SHP77 (cell line): Measurements from ENCODE around the gene HSD17B7.
A peak's percentile ranks its signal among the peaks of the same experiment; 100 is the strongest.
"Not testable (repeated sequence)": the region's sequence is repeated elsewhere in the genome, so short reads cannot be mapped to it uniquely, and the experiment has no call there.

Experiments
- DNase-seq, 2 experiments: peaks; one replicate each; lab custom pipeline; 2025; lab: John Stamatoyannopoulos, UW

The HSD17B7 gene, protein sequence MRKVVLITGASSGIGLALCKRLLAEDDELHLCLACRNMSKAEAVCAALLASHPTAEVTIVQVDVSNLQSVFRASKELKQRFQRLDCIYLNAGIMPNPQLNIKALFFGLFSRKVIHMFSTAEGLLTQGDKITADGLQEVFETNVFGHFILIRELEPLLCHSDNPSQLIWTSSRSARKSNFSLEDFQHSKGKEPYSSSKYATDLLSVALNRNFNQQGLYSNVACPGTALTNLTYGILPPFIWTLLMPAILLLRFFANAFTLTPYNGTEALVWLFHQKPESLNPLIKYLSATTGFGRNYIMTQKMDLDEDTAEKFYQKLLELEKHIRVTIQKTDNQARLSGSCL

DNA sequence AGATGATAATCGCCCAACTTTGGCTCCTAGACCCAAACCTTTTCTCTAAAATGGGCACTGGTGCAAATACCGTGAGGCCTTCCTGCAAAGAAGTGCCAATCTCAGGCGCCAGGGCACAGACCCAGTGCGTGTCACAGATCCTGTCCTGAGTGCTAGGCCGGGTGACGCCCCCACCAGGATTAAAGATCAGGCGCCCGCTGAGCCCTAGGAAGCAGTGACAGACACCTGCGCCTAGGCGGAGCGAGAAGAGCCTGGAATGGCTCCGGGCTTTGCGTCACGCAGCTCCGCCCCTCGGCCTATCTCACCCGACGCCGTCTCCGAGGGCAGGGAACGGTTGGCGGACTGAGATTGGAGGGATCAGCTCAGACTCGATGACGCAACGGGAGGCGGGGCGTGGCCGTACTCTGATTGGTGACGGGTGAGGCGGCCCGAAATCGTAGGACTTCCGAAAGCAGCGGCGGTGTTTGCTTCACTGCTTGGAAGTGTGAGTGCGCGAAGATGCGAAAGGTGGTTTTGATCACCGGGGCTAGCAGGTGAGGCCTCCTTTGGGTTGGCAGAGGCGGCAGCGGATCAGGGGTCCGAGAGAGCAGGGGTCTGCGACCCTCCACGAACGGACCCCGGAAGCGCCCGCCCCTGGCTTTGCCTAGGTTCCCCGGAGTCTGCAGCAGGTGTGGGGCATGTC, at the start of gene HSD17B7:
HSD17B7 (plus strand) TSS at position 400 of the 682 bp plus-strand sequence; CDS start at position 499, 99 bp downstream.
- DNase-seq = peak; percentile 86 to 88

DNA sequence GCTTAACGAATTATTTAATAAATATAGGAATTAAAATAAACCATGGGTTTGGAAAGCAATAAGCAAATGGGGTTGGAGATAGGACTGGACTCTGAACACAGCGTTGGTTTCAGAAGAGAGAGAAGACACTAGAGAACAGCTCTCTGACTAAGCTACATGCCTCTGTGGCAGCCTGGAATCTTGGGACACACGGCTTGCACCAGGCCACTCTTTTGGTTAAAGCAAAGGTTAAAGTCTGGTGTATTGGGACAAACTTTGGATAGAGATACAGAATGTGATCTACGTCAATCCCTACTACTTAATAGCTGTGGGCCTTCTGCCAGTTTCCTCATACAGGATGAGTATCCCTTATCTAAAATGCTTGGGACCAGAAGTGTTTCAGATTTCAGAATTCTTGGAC, 49.7 kb upstream of the HSD17B7 start:
- no peak for DNase-seq

DNA sequence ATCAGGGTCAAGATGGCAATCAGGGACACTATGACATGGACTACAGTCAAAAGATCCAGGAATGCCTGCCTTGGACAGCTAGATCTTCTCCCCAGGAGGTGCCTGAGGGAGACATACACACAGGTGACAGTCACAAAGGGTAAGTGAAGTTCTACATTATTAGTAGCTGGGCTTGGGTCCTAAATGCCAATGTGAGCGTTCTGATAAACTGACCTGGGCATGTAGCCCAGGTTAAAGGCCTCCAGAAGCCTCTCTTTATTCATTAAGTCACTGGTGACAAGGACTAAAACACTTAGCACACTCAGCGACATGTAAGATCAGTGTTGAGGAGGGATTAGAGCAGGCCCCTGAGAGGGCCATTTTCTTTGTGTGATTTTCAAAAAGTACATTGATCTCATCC, 48.9 kb upstream of the HSD17B7 start:
- DNase-seq = no peak

DNA sequence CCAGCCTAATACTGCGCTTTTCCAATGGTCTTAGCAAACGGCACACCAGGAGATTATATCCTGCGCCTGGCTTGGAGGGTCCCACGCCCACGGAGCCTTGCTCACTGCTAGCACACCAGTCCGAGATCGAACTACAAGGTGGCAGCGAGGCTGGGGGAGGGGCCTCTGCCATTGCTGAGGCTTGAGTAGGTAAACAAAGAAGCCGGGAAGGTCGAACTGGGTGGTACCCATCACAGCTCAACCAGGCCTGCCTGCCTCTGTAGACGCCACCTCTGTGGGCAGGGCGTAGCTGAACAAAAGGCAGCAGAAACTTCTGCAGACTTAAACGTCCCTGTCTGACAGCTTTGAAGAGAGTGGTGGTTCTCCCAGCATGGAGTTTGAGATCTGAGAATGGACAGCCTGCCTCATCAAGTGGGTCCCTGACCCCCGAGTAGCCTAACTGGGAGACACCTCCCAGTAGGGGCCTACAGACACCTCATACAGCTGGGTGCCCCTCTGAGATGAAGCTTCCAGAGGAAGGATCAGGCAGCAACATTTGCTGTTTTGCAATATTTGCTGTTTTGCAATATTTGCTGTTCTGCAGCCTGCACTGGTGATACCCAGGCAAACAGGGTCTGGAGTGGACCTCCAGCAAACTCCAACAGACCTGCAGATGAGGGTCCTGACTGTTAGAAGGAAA, 44.1 kb upstream of the HSD17B7 start:
- not testable (repeated sequence) for DNase-seq

DNA sequence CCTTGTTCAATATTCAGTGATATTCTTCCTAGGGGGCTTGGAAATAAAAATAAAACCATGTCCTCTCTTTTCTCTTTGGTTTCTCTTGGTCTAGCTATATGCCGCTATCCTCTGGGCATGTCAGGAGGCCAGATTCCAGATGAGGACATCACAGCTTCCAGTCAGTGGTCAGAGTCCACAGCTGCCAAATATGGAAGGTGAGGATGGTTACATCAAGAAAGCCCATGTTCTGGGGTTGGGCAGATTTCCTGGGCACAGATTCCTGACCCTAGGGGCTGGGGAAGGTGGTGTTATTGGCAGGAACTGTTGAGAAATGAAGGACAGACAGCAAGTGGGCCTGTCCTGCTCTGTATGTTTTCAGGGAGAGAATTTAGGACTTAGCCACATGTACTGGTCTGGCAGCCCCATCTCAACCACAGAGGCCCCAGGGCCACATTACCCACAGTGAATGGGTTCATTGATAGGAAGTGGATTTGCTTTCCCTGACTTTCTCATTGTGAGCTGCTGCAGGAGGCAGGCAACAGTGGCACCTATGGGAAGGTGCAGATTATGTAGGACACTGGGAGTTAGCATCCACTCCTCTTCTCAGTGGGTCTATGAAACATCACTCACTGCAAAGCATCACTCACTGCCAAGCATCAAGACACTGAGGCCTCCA, 37.4 kb upstream of the HSD17B7 start:
- DNase-seq = no peak

DNA sequence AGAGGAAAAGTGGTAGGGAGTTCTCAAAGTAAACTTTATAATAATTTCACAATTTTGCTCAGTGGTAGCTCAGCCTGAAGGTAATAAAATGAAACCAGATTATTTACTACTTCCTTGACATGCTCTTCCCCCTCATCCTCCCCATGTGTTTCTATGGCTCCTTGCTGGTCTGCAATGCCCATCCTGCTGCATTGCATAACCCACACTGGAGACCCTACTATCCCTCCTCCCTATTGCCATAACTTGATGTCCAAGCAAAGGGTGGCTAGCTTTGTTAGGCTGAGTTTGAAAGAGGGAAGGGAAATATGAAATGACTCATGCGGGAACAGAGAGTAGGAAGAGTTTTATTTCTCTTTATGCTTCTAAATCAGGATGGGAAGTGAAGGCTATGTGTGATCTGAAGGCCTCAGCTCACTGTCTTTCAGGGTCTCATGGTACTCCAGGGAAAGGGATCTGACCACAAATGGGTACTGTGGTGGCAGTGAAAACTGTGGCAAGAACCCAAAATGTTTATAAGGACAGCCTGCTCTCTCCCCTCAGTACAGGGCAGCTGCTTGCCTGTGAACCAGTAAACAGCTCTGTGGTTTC, 36.4 kb upstream of the HSD17B7 start:
- DNase-seq = no peak

DNA sequence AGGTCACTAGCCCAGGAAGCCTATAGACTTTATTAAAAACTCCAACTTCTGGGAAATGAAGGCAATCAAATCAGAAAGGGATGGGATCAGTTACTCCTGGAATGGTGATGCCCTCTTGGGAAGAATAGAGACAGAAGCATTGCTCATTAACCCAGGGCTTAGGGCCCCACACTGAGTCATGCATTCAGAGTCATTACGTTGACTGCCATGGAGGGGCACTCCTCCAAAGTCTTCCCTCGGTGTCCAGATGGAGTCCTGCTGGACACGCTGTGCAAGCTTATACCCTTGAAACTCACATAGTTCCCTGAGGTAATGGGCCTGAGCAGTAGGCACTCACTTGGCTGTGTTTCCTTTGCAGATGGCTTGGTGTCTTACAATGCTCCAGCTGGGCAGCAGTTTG, 35.2 kb upstream of the HSD17B7 start:
- no peak for DNase-seq

DNA sequence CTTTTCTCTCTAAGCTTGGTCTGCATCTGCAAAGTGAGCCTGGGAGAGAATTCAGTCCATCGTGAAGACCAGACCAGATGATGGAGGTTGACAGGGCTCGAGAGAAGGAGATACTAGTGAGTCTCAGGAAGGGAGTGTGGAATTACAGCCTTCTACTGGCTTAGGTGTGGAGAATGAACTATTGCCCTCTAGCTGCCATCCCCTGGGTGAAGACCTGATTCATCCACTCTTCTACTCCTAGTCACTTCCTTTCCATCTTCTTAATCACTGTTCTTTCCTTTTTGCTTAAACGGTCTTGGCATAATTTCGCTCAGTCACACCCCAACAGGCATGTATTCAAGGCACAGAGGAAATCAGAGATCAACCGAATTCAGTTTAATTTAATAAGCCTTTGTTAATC, 34.0 kb upstream of the HSD17B7 start:
- no peak for DNase-seq

DNA sequence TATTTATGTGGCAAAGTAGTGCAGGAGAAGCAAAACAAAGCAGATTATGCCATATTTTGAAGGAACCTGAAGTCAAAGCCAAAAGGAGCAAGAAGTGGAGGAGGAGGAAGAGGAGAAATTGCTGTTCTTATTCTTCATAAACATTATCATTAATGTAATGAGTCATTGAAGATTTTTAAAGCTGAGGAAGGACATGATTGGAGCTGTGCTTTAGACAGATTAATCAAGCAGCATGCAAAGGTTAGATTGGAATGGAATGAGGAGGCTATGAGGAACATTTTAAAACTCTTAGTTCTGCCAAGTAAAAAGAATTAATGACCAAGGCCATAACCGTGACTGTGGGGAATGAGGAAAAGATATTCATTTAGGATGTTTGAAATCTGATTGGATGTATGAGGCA, 33.0 kb upstream of the HSD17B7 start:
- DNase-seq = no peak

DNA sequence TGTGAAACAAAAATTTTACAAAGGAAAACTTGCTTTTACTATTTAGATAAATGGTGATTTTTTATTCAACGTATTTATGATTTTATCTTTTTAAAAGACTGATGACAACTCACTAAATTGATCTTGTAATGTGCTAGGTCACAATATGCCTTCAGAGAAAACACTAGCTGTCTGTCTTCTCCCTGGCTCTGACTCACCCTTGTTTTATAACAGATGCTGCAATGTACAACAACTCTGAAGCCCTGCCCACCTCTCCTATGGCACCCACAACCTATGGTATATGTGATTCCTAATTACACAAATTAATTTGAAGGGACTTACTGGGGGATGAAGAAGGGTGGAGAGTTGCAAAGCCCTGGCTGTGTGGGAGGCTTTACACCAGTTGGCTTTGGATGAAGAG, 24.7 kb upstream of the HSD17B7 start:
- DNase-seq = no peak

DNA sequence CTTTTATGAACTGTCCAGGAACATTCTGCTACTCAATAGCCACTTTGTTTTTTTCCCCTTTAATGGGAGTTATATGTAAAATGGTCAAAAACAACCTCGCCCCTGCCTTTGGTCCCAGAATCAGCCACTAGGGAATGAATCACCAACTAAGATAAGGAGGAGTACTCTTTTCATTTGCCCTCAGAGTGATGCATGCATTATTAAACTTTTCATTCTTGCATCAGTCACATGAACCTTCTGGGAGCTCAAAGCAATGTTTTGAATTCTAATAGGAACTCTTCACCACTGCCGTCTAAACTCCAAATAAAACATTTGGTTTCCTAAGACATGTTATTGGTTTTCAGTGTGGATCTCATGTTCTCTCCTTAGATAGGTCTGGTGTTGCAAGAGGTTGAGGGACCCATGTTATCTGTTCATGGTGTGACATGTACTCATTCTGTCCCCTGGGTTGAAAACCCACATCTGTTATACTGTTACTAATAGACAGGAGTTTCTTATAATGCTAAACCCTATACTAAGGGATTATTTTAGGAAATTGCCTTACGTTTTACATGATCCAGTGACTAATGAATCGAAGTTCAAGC, 17.8 kb upstream of the HSD17B7 start:
- no peak for DNase-seq

DNA sequence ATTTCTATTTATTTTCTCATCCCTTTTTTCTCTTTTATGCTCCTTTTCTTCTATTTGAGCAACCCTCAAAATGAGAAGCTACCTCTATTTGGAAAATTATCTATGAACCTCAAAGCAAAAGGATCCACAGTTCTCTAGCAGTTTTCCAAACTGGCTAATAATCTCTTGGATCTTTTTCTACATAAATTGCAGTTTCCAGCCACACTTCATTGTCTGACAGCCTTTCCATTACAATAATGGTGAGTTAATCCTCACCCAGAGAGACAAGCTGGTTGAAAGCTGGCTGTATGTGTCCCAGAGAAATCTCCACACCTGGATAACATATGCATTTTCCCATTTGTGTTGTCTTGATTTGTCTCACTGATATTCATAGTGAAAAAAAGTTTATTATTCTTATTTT, 16.5 kb upstream of the HSD17B7 start:
- no peak for DNase-seq

DNA sequence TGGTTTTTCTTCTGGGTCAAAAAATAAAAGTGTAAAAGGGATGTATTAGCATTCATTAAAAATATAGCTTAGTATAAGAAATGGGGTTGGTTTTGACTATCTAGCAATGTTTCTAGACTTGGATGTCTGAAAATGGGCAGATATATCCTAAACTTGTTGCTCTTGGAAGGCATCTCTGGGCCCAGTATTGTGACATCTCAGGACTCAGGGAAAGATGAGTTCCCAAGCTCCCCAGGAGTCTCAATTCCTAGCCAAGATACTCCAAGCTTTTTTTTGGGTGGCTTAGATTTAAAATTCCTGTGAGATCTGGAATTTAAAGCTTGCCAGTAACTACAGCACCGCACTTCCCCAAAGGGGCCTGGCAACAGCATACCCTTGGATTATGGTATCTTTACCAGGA, 11.5 kb upstream of the HSD17B7 start:
- no peak for DNase-seq

DNA sequence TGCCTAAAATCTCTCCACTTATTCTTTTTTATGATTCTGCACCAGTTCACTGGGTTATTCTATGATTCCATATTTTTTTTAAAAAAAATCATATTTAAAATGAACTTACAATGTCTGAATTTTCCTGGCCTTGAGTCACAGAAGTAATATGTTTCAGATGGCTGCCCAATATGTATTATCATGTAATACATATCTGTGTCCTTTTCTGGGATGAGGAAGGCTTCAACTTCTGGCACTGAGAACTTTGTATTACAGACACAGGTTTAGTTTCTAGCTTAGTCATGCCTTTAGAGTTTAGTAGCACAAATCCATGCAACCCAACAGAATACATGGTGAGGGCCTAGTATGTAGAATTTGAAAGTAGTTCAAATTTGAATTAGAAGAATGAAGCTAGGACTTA, 7.8 kb upstream of the HSD17B7 start:
- no peak for DNase-seq

DNA sequence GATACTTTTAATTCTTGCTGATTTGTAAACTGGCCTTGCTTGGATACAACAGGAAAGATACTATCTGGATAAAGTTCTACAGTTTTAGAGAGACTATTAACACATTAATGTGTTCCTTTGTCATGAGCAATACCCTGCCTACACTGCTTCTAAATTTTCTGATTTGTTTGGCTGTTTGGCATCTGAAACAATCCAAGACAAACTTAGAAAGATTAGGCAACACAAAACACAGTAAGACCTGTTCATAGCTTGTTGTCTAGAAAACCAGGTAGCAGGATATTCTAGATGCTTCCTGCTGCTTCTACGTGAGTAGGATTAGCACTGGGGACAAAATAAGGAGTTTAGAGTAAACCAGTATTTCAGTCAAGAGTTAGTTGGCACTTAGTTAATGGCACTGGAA, 5.6 kb upstream of the HSD17B7 start:
- DNase-seq = not testable (repeated sequence)

DNA sequence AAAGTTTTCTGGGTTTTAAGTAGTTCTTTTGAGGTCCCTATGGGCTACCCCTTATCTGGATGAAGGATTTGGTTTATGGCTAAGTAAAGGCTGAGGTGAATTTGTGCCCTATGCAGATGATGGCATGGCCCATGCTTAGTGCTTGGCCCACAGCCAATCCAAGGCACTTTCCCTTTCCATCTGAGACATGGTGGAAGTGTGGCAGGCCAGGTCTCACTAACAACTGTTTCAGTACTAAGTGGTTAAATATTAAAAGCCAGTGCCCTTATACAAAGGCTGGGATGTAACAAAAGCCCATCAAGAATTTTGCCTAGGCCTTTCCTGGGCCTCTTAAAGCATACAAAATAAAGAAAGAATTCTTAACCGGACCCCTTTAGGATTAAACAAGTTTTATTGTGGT, 1.7 kb upstream of the HSD17B7 start:
- not testable (repeated sequence) for DNase-seq

DNA sequence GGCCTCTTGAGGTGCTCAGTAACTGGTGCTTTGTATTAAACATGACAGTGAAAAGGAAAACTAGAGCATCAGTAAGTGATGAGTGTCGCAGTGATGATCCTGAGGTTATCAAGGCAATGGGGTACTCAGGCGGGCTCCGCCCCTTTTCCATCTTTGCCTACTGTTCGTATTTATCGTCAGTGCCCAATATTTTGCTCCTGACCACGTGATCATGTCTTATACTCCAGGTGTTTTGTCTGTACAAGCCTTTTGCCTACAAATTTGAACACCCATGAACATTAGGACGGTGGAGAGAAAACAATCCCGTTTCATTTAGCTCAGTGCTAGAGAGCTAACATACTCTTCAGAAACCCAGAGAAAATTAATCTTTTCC, 469 bp downstream of the HSD17B7 start:
- peak; percentile 10 to 36 for DNase-seq

DNA sequence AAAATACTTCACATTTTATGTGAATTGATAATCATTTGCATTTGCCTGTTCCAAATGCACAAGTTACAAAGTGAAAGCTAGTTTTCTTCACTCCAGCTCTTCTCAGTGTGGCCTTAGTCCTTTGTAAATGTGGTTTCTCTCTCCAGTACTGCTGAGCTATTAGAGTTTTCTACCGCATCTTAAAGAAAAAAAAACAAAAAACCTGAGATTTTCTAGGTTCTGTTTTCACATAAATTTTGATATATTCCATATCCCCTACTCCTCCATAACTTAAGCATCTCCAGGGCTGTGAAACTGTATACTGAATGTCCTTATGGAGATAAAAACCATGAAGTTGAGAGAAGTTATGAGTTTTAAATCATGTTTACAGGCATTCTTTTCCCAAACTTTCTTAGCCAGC, 3.8 kb downstream of the HSD17B7 start:
- not testable (repeated sequence) for DNase-seq

DNA sequence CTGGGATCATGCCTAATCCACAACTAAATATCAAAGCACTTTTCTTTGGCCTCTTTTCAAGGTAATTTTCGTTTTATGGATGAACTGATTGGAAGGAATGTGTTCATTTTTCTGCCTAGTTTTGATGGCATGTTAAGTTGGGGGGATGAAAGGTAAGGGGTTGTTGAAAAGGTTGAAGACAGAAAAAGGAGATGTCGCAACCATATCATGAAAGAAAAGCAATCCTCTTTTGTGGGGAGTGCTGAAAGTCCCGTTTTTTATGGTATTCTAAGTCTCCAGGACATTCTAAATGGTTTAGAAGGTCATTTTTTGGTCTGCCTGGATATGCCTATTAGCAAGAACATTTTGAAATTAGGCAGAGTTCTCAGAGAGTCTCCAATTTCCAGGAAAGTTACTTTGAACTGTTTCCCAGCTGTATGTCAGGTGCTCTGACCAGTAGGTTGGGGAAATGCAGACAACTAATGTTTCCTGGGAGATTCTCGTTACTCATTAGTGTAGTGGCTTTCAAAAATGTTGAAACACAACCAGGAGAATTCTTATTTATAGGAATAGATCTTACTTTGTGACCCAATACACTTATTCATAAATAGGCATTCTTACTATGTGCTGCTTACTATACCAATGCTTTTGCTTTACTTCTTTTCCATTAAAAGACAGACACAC, 6.2 kb downstream of the HSD17B7 start:
- not testable (repeated sequence) for DNase-seq

DNA sequence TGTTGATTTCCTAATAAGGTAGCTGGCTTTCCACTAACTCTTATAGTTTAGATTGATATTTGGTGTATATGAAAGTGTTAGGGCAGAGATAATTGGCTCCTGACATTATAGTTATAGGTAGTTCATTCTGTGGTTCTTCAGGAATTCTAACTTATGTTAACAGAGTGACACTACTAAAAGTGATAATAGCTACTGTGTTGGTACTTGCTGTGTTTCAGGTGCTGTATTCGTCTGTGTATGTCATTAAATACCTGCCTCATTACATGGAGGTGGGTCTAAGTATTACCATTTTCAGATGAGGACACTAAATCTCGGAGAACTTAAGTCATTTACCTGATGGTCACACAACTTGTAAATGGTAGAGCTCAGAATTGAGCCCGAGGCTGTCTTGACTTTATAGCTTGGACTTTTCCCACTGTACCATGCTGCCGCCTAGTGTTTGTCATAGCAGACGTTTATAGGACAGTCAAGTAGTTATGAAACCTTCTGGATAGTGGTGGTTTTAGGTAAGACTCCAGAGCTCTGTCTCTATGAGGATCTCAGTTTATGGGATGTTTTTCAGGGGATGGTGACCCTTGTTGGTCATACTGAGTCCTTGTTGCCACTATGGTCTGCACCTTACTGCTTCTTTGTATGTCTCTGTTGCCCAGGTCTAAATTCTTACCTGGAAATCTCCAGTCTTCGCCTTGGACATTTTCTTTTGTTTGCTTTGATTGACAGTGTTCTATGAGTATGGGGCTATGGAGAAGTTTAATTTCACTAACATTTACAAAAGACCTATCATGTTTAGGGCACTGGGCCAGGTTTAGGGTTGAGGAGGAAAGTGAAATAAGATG, 9.7 kb downstream of the HSD17B7 start:
- peak; percentile 60 to 68 for DNase-seq
